Esophagus (tissue), 2 donors: ENCODE measurements around the gene RABIF. TPM values are rescaled to one million over a fixed set of nuclear protein-coding genes. Genes with fewer than 3 reads are reported as not detected.
"Not testable (repeated sequence)": the region's sequence is repeated elsewhere in the genome, so short reads cannot be mapped to it uniquely, and the experiment has no call there.

ENCODE experiments used
- H3K27ac ChIP-seq, 2 donors: one replicate each; pipeline ENCODE4 v1.5.1; 2013; ENCODE audit warnings: low read depth in 2 of 2, mild to moderate bottlenecking in 2 of 2, inconsistent platforms in 1 of 2, low read length in 1 of 2, moderate library complexity in 1 of 2
- H3K27me3 ChIP-seq, 2 donors: one replicate each; pipeline ENCODE4 v1.6.1; 2013; ENCODE audit warnings: low read length in 2 of 2, control low read depth in 1 of 2, mild to moderate bottlenecking in 1 of 2; ENCODE audit not compliant: insufficient read depth in 2 of 2, control insufficient read depth in 1 of 2
- H3K36me3 ChIP-seq, 2 donors: one replicate each; pipeline ENCODE4 v1.6.1; 2013; ENCODE audit warnings: low read length in 1 of 2; ENCODE audit not compliant: control insufficient read depth in 2 of 2, insufficient read depth in 2 of 2
- H3K4me1 ChIP-seq, 2 donors: one replicate each; pipeline ENCODE4 v1.6.1; 2013; ENCODE audit warnings: low read length in 1 of 2; ENCODE audit not compliant: control insufficient read depth in 2 of 2, insufficient read depth in 2 of 2
- H3K4me3 ChIP-seq, 2 donors: one replicate each; pipeline ENCODE4 v1.5.1; 2013; ENCODE audit warnings: low read length in 2 of 2, mild to moderate bottlenecking in 2 of 2, low read depth in 1 of 2, moderate library complexity in 1 of 2
- H3K9me3 ChIP-seq, 2 donors: one replicate each; pipeline ENCODE4 v1.6.1; 2013; ENCODE audit warnings: mild to moderate bottlenecking in 2 of 2, low read depth in 1 of 2, low read length in 1 of 2, moderate library complexity in 1 of 2; ENCODE audit not compliant: control insufficient read depth in 2 of 2, insufficient read depth in 1 of 2
- WGBS, 2 donors: extraction: QIAGEN DNeasy Blood & Tissue Kit; methylation state at CpG; one replicate each; pipeline ENCODE4 v1.1.7; 2013; 5-methylcytosine and 5-hydroxymethylcytosine counted together
- polyA plus RNA-seq, 2 donors: library from polyadenylated mRNA; stranded (reverse); fragments of 200-250 nt; gene quantifications; one replicate each; pipeline ENCODE4 v1.2.3, GENCODE V29; 2013
- donor health status: healthy with polysubstance abuse.
- donor health status: Bipolar disorder and iron deficiency.

The RABIF gene
- polyA plus RNA-seq: 10 to 100 TPM in 1 of 2 donors, 1 to 10 TPM in 1; 8.1 to 11.0 TPM

DNA sequence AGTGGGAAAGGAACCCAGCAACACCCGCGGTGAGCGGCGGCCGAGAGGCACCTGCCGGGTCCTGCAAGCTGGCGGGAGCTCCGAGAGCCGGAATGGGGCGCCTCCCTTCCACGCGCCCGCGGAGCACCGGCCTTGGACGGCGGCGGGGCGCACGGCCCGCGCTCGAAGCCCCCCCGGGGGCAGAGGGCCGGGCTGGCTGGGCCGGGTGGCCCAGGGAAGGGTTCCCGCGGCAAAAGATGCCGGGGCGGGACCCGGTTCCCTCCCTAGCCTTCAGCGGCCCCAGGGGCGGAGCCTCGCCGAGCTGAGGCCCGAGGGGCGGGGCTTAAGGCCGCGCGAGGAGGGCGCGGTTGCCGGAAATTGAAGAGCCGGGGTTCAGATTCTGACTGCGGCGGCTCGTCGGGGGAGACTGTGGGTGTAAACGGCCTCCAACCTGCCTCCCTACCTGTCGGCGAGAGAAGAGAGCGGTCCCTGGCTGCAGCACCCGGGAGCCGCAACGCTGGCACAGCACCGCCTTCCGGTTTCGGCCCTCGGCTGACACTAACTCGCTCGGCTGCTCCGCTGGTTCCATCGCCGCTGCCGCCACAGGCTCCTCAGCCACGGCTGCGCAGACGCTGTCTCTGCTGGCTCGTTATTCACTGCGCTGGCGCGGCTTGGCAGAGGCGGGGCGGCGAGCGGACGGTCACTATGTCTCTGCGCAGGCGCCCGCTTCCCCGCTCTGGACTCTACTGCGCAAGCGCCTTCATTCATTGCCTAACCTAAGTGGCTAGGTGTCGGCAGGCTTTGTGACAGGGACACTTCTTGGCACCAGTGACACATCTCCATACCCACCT is at the start of gene RABIF:
TSS of gene RABIF (minus strand) at position 619 of the 830 bp plus-strand sequence. CDS start at position 568, 51 bp downstream.
- peak within 1 kb of the TSS; percentile 72 to 93 for H3K4me3 ChIP-seq
- H3K27ac ChIP-seq: peak within 1 kb of the TSS; percentile 98 to 100
- no peaks in the 10 kb centered on the region for H3K9me3 ChIP-seq
- H3K27me3 ChIP-seq: no peaks in the 10 kb centered on the region
- WGBS, 2 donors: 0% methylated on average over 66 to 84 of the region's 84 CpGs
- H3K36me3 ChIP-seq: no peaks in the 10 kb centered on the region
- no peaks in the 10 kb centered on the region for H3K4me1 ChIP-seq

GRCh38 chr1:202938287-202938925 is 49.5 kb upstream of the RABIF start:
- no peaks in the 10 kb centered on the region for H3K9me3 ChIP-seq
- H3K4me3 ChIP-seq: no peak overlapping the region
- H3K27ac ChIP-seq: no peak overlapping the region
- H3K27me3 ChIP-seq: no peaks in the 10 kb centered on the region
- WGBS, 2 donors: 56 to 74% methylated on average over 5 of the region's 5 CpGs
- no peaks in the 10 kb centered on the region for H3K4me1 ChIP-seq
- H3K36me3 ChIP-seq: peaks cover 5 to 11% of the 10 kb centered on the region in 2 donors

- 100% methylated on average over 1 of the region's 6 CpGs; no CpG with 5 or more reads in 1 of the 2 donors for WGBS, 2 donors
- not testable (repeated sequence) for H3K27me3 ChIP-seq, H3K36me3 ChIP-seq, H3K4me3 ChIP-seq, H3K9me3 ChIP-seq, H3K4me1 ChIP-seq, H3K27ac ChIP-seq
Observed at GRCh38 chr1:202936409-202936808, 47.5 kb upstream of the RABIF start.

GRCh38 chr1:202935844-202936243 is 46.9 kb upstream of the RABIF start:
- 61 to 70% methylated on average over 3 of the region's 3 CpGs for WGBS, 2 donors
- H3K36me3 ChIP-seq: peaks cover 0 to 2% of the 10 kb centered on the region in 2 donors
- H3K4me1 ChIP-seq: no peaks in the 10 kb centered on the region
- no peak overlapping the region for H3K4me3 ChIP-seq
- peaks cover 0 to 2% of the 10 kb centered on the region in 2 donors for H3K9me3 ChIP-seq
- no peaks in the 10 kb centered on the region for H3K27me3 ChIP-seq
- peak overlapping the region in 1 of 2 donors; percentile 64 for H3K27ac ChIP-seq

GRCh38 chr1:202934755-202935154 is 45.8 kb upstream of the RABIF start:
- no peak overlapping the region for H3K27ac ChIP-seq
- no peaks in the 10 kb centered on the region for H3K4me1 ChIP-seq
- H3K27me3 ChIP-seq: no peaks in the 10 kb centered on the region
- H3K9me3 ChIP-seq: peaks cover 0 to 2% of the 10 kb centered on the region in 2 donors
- no peak overlapping the region for H3K4me3 ChIP-seq
- H3K36me3 ChIP-seq: no peaks in the 10 kb centered on the region
- WGBS, 2 donors: 90 to 91% methylated on average over 3 of the region's 3 CpGs

DNA sequence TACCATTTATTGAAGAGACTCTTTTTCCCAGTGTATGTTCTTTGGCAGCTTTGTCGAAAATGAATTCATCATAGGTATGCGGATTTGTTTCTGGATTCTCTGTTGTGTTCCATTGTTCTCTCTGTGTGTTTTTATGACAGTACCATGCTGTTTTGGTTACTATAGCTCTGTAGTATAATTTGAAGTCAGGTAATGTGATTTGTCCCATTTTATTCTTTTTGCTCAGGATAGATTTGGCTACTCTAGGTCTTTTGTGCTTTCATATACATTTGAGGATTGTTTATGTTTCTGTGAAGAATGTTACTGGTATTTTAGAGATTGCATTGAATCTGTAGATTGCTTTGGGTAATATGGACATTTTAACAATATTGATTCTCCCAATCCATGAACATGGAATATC is 43.5 kb upstream of the RABIF start:
- no peak overlapping the region for H3K4me3 ChIP-seq
- H3K4me1 ChIP-seq: no peaks in the 10 kb centered on the region
- no peaks in the 10 kb centered on the region for H3K36me3 ChIP-seq
- no peak overlapping the region for H3K27ac ChIP-seq
- no peaks in the 10 kb centered on the region for H3K27me3 ChIP-seq
- 79 to 92% methylated on average over 2 of the region's 2 CpGs for WGBS, 2 donors
- H3K9me3 ChIP-seq: peaks cover 0 to 2% of the 10 kb centered on the region in 2 donors

DNA sequence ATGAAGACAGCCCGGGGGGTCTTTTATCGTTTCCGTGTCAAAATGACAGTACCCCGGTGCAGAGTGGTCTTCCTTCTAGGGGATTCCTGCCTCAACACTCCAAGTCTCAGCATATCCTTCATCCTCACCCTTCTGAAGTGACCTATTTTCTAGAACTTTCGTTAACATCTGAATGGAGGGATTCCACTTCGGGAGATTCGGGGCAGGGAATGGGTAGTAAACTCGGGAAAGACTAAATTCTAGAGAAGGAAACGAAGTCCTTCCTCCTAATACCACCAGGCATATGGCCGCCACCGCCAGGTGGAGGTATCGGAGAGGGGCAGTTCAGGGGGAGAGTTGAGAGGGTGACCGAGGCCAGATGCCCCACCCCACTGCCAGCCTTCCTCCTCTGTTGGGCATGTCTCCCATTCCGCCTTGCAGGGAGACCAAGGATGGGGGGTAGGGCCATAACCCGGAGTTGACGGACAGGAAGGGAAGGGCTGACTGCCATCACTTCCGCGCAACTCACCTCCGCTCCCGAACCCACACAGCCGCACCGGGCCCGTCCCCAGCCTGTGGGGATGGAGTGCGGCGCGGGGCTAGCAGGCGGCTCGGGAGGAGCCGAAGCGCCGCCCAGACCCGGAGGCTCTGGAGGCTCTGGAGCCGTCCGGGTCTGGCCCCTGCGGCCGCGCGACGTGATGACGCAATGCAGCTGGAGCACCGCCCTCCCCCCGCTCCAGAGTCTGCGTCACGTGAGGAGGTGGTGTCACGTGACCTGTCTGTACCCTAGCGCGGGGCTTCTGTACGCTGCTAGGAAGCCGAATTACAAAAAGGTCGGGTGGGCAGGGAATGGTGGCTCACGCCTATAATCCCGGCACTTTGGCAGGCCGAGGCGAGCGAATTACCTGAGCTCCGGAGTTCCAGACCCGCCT is 37.9 kb upstream of the RABIF start, which contains the start of gene KLHL12:
TSS of gene KLHL12 (minus strand) at position 654 of the 911 bp plus-strand sequence. CDS start 2,072 bp downstream, outside the sequence.
- Histone ChIP-seq H3K36me3 (peaks cover 0 to 2% of the 10 kb centered on the region in 2 donors), H3K9me3 (no peaks in the 10 kb centered on the region), H3K27ac (peak within 1 kb of the TSS; percentile 96 to 99), H3K27me3 (no peaks in the 10 kb centered on the region), H3K4me1 (no peaks in the 10 kb centered on the region), H3K4me3 (peak within 1 kb of the TSS; percentile 70 to 84)
- 0 to 1% methylated on average over 45 to 57 of the region's 57 CpGs for WGBS, 2 donors

- H3K4me3 ChIP-seq: no peak overlapping the region
- H3K27me3 ChIP-seq: no peaks in the 10 kb centered on the region
- no peaks in the 10 kb centered on the region for H3K9me3 ChIP-seq
- WGBS, 2 donors: 87 to 91% methylated on average over 3 of the region's 3 CpGs
- H3K36me3 ChIP-seq: peaks cover 0 to 2% of the 10 kb centered on the region in 2 donors
- H3K4me1 ChIP-seq: no peaks in the 10 kb centered on the region
- H3K27ac ChIP-seq: no peak overlapping the region
Observed at GRCh38 chr1:202923533-202923932, 34.6 kb upstream of the RABIF start.

GRCh38 chr1:202919615-202920014 is 30.7 kb upstream of the RABIF start:
- no peaks in the 10 kb centered on the region for H3K9me3 ChIP-seq
- H3K27ac ChIP-seq: no peak overlapping the region
- H3K4me3 ChIP-seq: no peak overlapping the region
- H3K4me1 ChIP-seq: no peaks in the 10 kb centered on the region
- H3K27me3 ChIP-seq: no peaks in the 10 kb centered on the region
- H3K36me3 ChIP-seq: peaks cover 0 to 2% of the 10 kb centered on the region in 2 donors
